Stimulated activated naive CD8-positive, alpha-beta T cell treated with anti-CD3 and anti-CD28 coated beads, Interleukin-15, Interleukin-2, amounts not matched to agents 100 ng/mL and 50 ng/mL, for 24 hours (primary cell): Measurements from ENCODE around the gene CLSTN2.

Experiments used
- H3K27ac Mint-ChIP-seq: one replicate; pipeline ENCODE4 v1.8.0; 2021; ENCODE audit warnings: mild to moderate bottlenecking, mixed read lengths
- H3K27me3 Mint-ChIP-seq: one replicate; pipeline ENCODE4 v1.8.0; 2021; ENCODE audit warnings: mixed read lengths
- H3K36me3 Mint-ChIP-seq: one replicate; pipeline ENCODE4 v1.8.0; 2021; ENCODE audit warnings: low read depth, mixed read lengths
- H3K4me1 Mint-ChIP-seq: one replicate; pipeline ENCODE4 v1.8.0; 2021; ENCODE audit warnings: low read depth, mixed read lengths
- H3K4me3 Mint-ChIP-seq: one replicate; pipeline ENCODE4 v1.8.0; 2021; ENCODE audit warnings: mild to moderate bottlenecking, mixed read lengths
- H3K9me3 Mint-ChIP-seq: one replicate; pipeline ENCODE4 v1.8.0; 2021; ENCODE audit warnings: mixed read lengths

CLSTN2 gene

GRCh38 chr3:140537727-140538082 lies 602.7 kb downstream of the CLSTN2 start:
- no peak overlapping the region for H3K4me3 Mint-ChIP-seq
- no peaks in the 10 kb centered on the region for H3K27me3 Mint-ChIP-seq
- H3K27ac Mint-ChIP-seq = no peak overlapping the region
- no peaks in the 10 kb centered on the region for H3K36me3 Mint-ChIP-seq
- H3K4me1 Mint-ChIP-seq = no peaks in the 10 kb centered on the region
- peaks cover 7% of the 10 kb centered on the region for H3K9me3 Mint-ChIP-seq

GRCh38 chr3:140540262-140540661 lies 605.3 kb downstream of the CLSTN2 start:
- Mint-ChIP-seq H3K27ac (no peak overlapping the region), H3K27me3 (no peaks in the 10 kb centered on the region), H3K36me3 (no peaks in the 10 kb centered on the region), H3K9me3 (no peaks in the 10 kb centered on the region), H3K4me1 (no peaks in the 10 kb centered on the region), H3K4me3 (no peak overlapping the region)

GRCh38 chr3:140541975-140542653 lies 607.1 kb downstream of the CLSTN2 start:
- no peaks in the 10 kb centered on the region for H3K36me3 Mint-ChIP-seq
- H3K4me1 Mint-ChIP-seq = no peaks in the 10 kb centered on the region
- no peaks in the 10 kb centered on the region for H3K27me3 Mint-ChIP-seq
- no peak overlapping the region for H3K4me3 Mint-ChIP-seq
- no peak overlapping the region for H3K27ac Mint-ChIP-seq
- no peaks in the 10 kb centered on the region for H3K9me3 Mint-ChIP-seq

GRCh38 chr3:140545197-140545596 lies 610.2 kb downstream of the CLSTN2 start:
- Mint-ChIP-seq H3K4me3 (no peak overlapping the region), H3K9me3 (no peaks in the 10 kb centered on the region), H3K27ac (no peak overlapping the region), H3K27me3 (no peaks in the 10 kb centered on the region), H3K36me3 (no peaks in the 10 kb centered on the region), H3K4me1 (no peaks in the 10 kb centered on the region)

GRCh38 chr3:140545756-140546155 lies 610.8 kb downstream of the CLSTN2 start:
- Mint-ChIP-seq H3K4me3 (no peak overlapping the region), H3K27me3 (no peaks in the 10 kb centered on the region), H3K9me3 (no peaks in the 10 kb centered on the region), H3K27ac (no peak overlapping the region), H3K4me1 (no peaks in the 10 kb centered on the region), H3K36me3 (no peaks in the 10 kb centered on the region)

- H3K9me3 Mint-ChIP-seq = no peaks in the 10 kb centered on the region
These were observed 611.7 kb downstream of the CLSTN2 start for GRCh38 chr3:140546649-140547048.

GRCh38 chr3:140552403-140552802 lies 617.4 kb downstream of the CLSTN2 start:
- Mint-ChIP-seq H3K36me3 (no peaks in the 10 kb centered on the region), H3K9me3 (no peaks in the 10 kb centered on the region), H3K27me3 (no peaks in the 10 kb centered on the region), H3K4me1 (no peaks in the 10 kb centered on the region), H3K4me3 (no peak overlapping the region), H3K27ac (no peak overlapping the region)

More at GRCh38 chr3:140546649-140547048, 611.7 kb downstream of the CLSTN2 start:
- Mint-ChIP-seq H3K4me3 (no peak overlapping the region), H3K4me1 (no peaks in the 10 kb centered on the region), H3K27me3 (no peaks in the 10 kb centered on the region), H3K36me3 (no peaks in the 10 kb centered on the region), H3K27ac (no peak overlapping the region)

GRCh38 chr3:140552898-140553297 lies 617.9 kb downstream of the CLSTN2 start:
- no peak overlapping the region for H3K4me3 Mint-ChIP-seq
- H3K27ac Mint-ChIP-seq = no peak overlapping the region
- H3K27me3 Mint-ChIP-seq = no peaks in the 10 kb centered on the region
- no peaks in the 10 kb centered on the region for H3K9me3 Mint-ChIP-seq
- no peaks in the 10 kb centered on the region for H3K4me1 Mint-ChIP-seq
- no peaks in the 10 kb centered on the region for H3K36me3 Mint-ChIP-seq

- no peaks in the 10 kb centered on the region for H3K4me1 Mint-ChIP-seq
- H3K36me3 Mint-ChIP-seq = no peaks in the 10 kb centered on the region
- no peaks in the 10 kb centered on the region for H3K27me3 Mint-ChIP-seq
- H3K27ac Mint-ChIP-seq = no peak overlapping the region
- H3K4me3 Mint-ChIP-seq = no peak overlapping the region
- no peaks in the 10 kb centered on the region for H3K9me3 Mint-ChIP-seq
These were observed 618.6 kb downstream of the CLSTN2 start for GRCh38 chr3:140553591-140553990.

GRCh38 chr3:140555666-140556065 lies 620.7 kb downstream of the CLSTN2 start:
- Mint-ChIP-seq H3K36me3 (no peaks in the 10 kb centered on the region), H3K4me1 (no peaks in the 10 kb centered on the region), H3K27me3 (no peaks in the 10 kb centered on the region), H3K4me3 (no peak overlapping the region), H3K27ac (no peak overlapping the region), H3K9me3 (no peaks in the 10 kb centered on the region)

GRCh38 chr3:140557476-140557875 lies 622.5 kb downstream of the CLSTN2 start:
- Mint-ChIP-seq H3K9me3 (no peaks in the 10 kb centered on the region), H3K4me3 (no peak overlapping the region), H3K4me1 (no peaks in the 10 kb centered on the region), H3K36me3 (no peaks in the 10 kb centered on the region), H3K27ac (no peak overlapping the region), H3K27me3 (no peaks in the 10 kb centered on the region)

GRCh38 chr3:140559546-140559945 lies 624.6 kb downstream of the CLSTN2 start:
- Mint-ChIP-seq H3K27me3 (no peaks in the 10 kb centered on the region), H3K27ac (no peak overlapping the region), H3K9me3 (no peaks in the 10 kb centered on the region), H3K4me1 (no peaks in the 10 kb centered on the region), H3K4me3 (no peak overlapping the region), H3K36me3 (no peaks in the 10 kb centered on the region)

- no peaks in the 10 kb centered on the region for H3K36me3 Mint-ChIP-seq
- H3K27me3 Mint-ChIP-seq = no peaks in the 10 kb centered on the region
- H3K9me3 Mint-ChIP-seq = no peaks in the 10 kb centered on the region
- H3K27ac Mint-ChIP-seq = no peak overlapping the region
- H3K4me3 Mint-ChIP-seq = no peak overlapping the region
- no peaks in the 10 kb centered on the region for H3K4me1 Mint-ChIP-seq
These were observed 628.3 kb downstream of the CLSTN2 start for GRCh38 chr3:140563206-140563760.

GRCh38 chr3:140568131-140568530 lies 633.1 kb downstream of the CLSTN2 start:
- no peak overlapping the region for H3K27ac Mint-ChIP-seq
- H3K36me3 Mint-ChIP-seq = no peaks in the 10 kb centered on the region
- H3K27me3 Mint-ChIP-seq = no peaks in the 10 kb centered on the region
- no peaks in the 10 kb centered on the region for H3K4me1 Mint-ChIP-seq
- no peaks in the 10 kb centered on the region for H3K9me3 Mint-ChIP-seq
- no peak overlapping the region for H3K4me3 Mint-ChIP-seq

- Mint-ChIP-seq H3K27ac (no peak overlapping the region), H3K4me1 (no peaks in the 10 kb centered on the region), H3K36me3 (no peaks in the 10 kb centered on the region), H3K4me3 (no peak overlapping the region), H3K9me3 (no peaks in the 10 kb centered on the region), H3K27me3 (no peaks in the 10 kb centered on the region)
These were observed 634.0 kb downstream of the CLSTN2 start for GRCh38 chr3:140568842-140569520.

GRCh38 chr3:140570602-140571001 lies 635.6 kb downstream of the CLSTN2 start:
- H3K9me3 Mint-ChIP-seq = no peaks in the 10 kb centered on the region
- no peaks in the 10 kb centered on the region for H3K27me3 Mint-ChIP-seq
- no peaks in the 10 kb centered on the region for H3K36me3 Mint-ChIP-seq
- H3K27ac Mint-ChIP-seq = no peak overlapping the region
- H3K4me1 Mint-ChIP-seq = no peaks in the 10 kb centered on the region
- no peak overlapping the region for H3K4me3 Mint-ChIP-seq
